HepG2 (cell line): ENCODE results near the gene MORN1.

Source experiments
- MLLT10 ChIP-seq: sonication (generic); formaldehyde crosslinking; IDR thresholded peaks from 2 replicates; pipeline ENCODE4 v1.4.0; 2020; ENCODE audit warnings: missing genetic modification reagents
- TF ChIP-seq, protein P1 (sequence below): sonication (generic); formaldehyde crosslinking; IDR thresholded peaks from 2 replicates; pipeline ENCODE4 v1.5.0; 2020; ENCODE audit warnings: mild to moderate bottlenecking, missing genetic modification reagents, moderate library complexity

DNA sequence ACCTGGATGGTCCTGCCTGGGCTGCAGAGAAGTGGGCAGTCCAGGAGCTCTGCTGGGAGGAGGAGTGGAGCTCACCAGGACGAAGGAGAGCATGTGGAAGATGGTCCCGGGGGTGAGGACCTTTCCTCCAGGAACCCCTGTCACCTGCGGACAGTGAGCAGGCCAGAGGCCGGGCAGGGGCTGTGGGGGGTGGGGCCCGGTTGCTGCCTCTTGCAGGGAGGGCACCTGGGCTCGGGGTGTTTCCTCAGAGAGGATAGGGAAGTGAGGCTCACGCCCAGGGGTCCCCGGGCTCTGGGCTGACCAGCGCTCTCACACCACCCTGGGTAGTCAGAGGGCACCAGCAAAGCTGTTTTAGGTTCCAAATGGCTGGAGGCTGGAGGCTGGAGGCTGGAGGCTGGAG lies 43.7 kb upstream of the MORN1 start:
- TF ChIP-seq, protein P1, sequence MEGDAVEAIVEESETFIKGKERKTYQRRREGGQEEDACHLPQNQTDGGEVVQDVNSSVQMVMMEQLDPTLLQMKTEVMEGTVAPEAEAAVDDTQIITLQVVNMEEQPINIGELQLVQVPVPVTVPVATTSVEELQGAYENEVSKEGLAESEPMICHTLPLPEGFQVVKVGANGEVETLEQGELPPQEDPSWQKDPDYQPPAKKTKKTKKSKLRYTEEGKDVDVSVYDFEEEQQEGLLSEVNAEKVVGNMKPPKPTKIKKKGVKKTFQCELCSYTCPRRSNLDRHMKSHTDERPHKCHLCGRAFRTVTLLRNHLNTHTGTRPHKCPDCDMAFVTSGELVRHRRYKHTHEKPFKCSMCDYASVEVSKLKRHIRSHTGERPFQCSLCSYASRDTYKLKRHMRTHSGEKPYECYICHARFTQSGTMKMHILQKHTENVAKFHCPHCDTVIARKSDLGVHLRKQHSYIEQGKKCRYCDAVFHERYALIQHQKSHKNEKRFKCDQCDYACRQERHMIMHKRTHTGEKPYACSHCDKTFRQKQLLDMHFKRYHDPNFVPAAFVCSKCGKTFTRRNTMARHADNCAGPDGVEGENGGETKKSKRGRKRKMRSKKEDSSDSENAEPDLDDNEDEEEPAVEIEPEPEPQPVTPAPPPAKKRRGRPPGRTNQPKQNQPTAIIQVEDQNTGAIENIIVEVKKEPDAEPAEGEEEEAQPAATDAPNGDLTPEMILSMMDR = no peak
- no peak for TF ChIP-seq MLLT10 (CRISPR knock-in tag)
